ENCODE data around the gene CKM. TPM values are rescaled to one million over a fixed set of nuclear protein-coding genes. Genes with fewer than 3 reads are reported as not detected.

Gene CKM
- total and polyA plus RNA-seq, 7 donors, result 0.48 to 14.4 (median 0.83) TPM

- no peaks in the 10 kb centered on the region for H3K4me1 ChIP-seq
- H3K27ac ChIP-seq, result no peak overlapping the region
- H3K36me3 ChIP-seq, result peaks cover 0 to 13% (median 0%) of the 10 kb centered on the region in 4 donors
- 95% methylated on average over 12 of the region's 12 CpGs for WGBS, 2 donors
- no peak for DNase-seq
- no peaks in the 10 kb centered on the region for H3K9me3 ChIP-seq
- intact Hi-C loops (cut with DNase I), result no loop called here
- no peak overlapping the region for H3K4me3 ChIP-seq
- TF ChIP-seq CTCF (IDR thresholded peaks at IDR 0.05) (no peak), EP300 (IDR thresholded peaks at IDR 0.05) (no peak), POLR2A (IDR thresholded peaks at IDR 0.05) (no peak), POLR2AphosphoS5 (IDR thresholded peaks at IDR 0.05) (no peak)
- no peaks in the 10 kb centered on the region for H3K27me3 ChIP-seq
These were observed 19.2 kb downstream of the CKM start for GRCh38 chr19:45303269-45304060.

- Histone ChIP-seq H3K36me3 (peaks cover 0 to 23% (median 2%) of the 10 kb centered on the region in 4 donors), H3K4me3 (no peak overlapping the region), H3K27me3 (no peaks in the 10 kb centered on the region), H3K4me1 (no peaks in the 10 kb centered on the region), H3K27ac (no peak overlapping the region), H3K9me3 (no peaks in the 10 kb centered on the region)
- TF ChIP-seq POLR2AphosphoS5 (IDR thresholded peaks at IDR 0.05) (no peak), EP300 (IDR thresholded peaks at IDR 0.05) (no peak), CTCF (IDR thresholded peaks at IDR 0.05) (no peak), POLR2A (IDR thresholded peaks at IDR 0.05) (no peak)
- 95% methylated on average over 27 of the region's 27 CpGs for WGBS, 2 donors
- intact Hi-C loops (cut with DNase I), result no loop called here
- no peak for DNase-seq
These were observed 20.3 kb downstream of the CKM start for GRCh38 chr19:45302416-45302815.

- no peak for DNase-seq
- H3K4me1 ChIP-seq, result peaks cover 0 to 2% (median 0%) of the 10 kb centered on the region in 4 donors
- H3K36me3 ChIP-seq, result peaks cover 0 to 42% (median 5%) of the 10 kb centered on the region in 4 donors
- H3K9me3 ChIP-seq, result no peaks in the 10 kb centered on the region
- intact Hi-C loops (cut with DNase I), result no loop called here
- no peak overlapping the region for H3K27ac ChIP-seq
- WGBS, 2 donors, result 96% methylated on average over 6 of the region's 6 CpGs
- TF ChIP-seq POLR2A (IDR thresholded peaks at IDR 0.05), result no peak
- no peak for TF ChIP-seq EP300 (IDR thresholded peaks at IDR 0.05)
- TF ChIP-seq POLR2AphosphoS5 (IDR thresholded peaks at IDR 0.05), result no peak
- no peak for TF ChIP-seq CTCF (IDR thresholded peaks at IDR 0.05)
- no peak overlapping the region for H3K4me3 ChIP-seq
- no peaks in the 10 kb centered on the region for H3K27me3 ChIP-seq
These were observed 23.0 kb downstream of the CKM start for GRCh38 chr19:45299719-45300118.

- TF ChIP-seq EP300 (IDR thresholded peaks at IDR 0.05) (no peak), POLR2A (IDR thresholded peaks at IDR 0.05) (no peak), POLR2AphosphoS5 (IDR thresholded peaks at IDR 0.05) (no peak), CTCF (IDR thresholded peaks at IDR 0.05) (no peak)
- H3K4me1 ChIP-seq, result peaks cover 0 to 9% (median 2%) of the 10 kb centered on the region in 4 donors
- H3K36me3 ChIP-seq, result peaks cover 0 to 53% (median 5%) of the 10 kb centered on the region in 4 donors
- no peaks in the 10 kb centered on the region for H3K27me3 ChIP-seq
- DNase-seq, result no peak
- no peaks in the 10 kb centered on the region for H3K9me3 ChIP-seq
- intact Hi-C loops (cut with DNase I), result no loop called here
- H3K4me3 ChIP-seq, result no peak overlapping the region
- WGBS, 2 donors, result 93 to 97% methylated on average over 5 of the region's 5 CpGs
- no peak overlapping the region for H3K27ac ChIP-seq
These were observed 24.4 kb downstream of the CKM start for GRCh38 chr19:45298264-45298663.

All from sigmoid colon (tissue), 7 donors.